Measurements from ENCODE around the gene IFNA6.

Gene IFNA6

GRCh38 chr9:21316032-21316842, 34.5 kb downstream of the IFNA6 start:
- CTCF ChIA-PET: interaction anchor here (0.6 to 1.3 kb wide), 2 partner anchors 56 to 80 kb away, joined by 3 to 6 read pairs; no protein-coding TSS in a partner anchor
- no peak for TF ChIP-seq CTCF (conservative IDR thresholded peaks at IDR 0.05; ENCODE audit: low read depth)
- DNase-seq (ENCODE audit: low spot score): no peak
- POLR2A ChIA-PET (ENCODE audit: low non-redundant PET): no interaction called here
- no peak overlapping the region for H3K27ac ChIP-seq

GRCh38 chr9:21314152-21314551, 36.5 kb downstream of the IFNA6 start:
- POLR2A ChIA-PET (ENCODE audit: low non-redundant PET): no interaction called here
- no peak overlapping the region for H3K27ac ChIP-seq
- no peak for DNase-seq (ENCODE audit: low spot score)
- no peak for TF ChIP-seq CTCF (conservative IDR thresholded peaks at IDR 0.05; ENCODE audit: low read depth)
- CTCF ChIA-PET: no interaction called here

GRCh38 chr9:21311889-21312288, 38.8 kb downstream of the IFNA6 start:
- no peak overlapping the region for H3K27ac ChIP-seq
- TF ChIP-seq CTCF (conservative IDR thresholded peaks at IDR 0.05; ENCODE audit: low read depth): no peak
- DNase-seq (ENCODE audit: low spot score): no peak
- ChIA-PET POLR2A (ENCODE audit: low non-redundant PET) (no interaction called here), CTCF (interaction anchor here (0.7 kb wide), 2 partner anchors 215 to 469 kb away, joined by 4 to 10 read pairs; no protein-coding TSS in a partner anchor)

- POLR2A ChIA-PET (ENCODE audit: low non-redundant PET): no interaction called here
- no peak within 1 kb of the TSS for H3K27ac ChIP-seq
- CTCF ChIA-PET: interaction anchor here (0.8 kb wide), 1 partner anchor 490 kb away, joined by 3 read pairs; no protein-coding TSS in a partner anchor
- no peak for TF ChIP-seq CTCF (conservative IDR thresholded peaks at IDR 0.05; ENCODE audit: low read depth)
- DNase-seq (ENCODE audit: low spot score): no peak
These were observed 45.5 kb downstream of the IFNA6 start, which contains the start of gene IFNA5 for GRCh38 chr9:21305213-21305612. TSS of gene IFNA5 (minus strand) at chr9:21305313. CDS start at chr9:21305256, 57 bp downstream.

All from RWPE1 (cell line).